HuH-7.5 (cell line): Measurements from ENCODE around the gene ERI3.

Source experiments
- DNase-seq: peaks from one replicate; pipeline ENCODE4 v3.0.0; 2011; ENCODE audit warnings: low spot score

Gene ERI3, protein sequence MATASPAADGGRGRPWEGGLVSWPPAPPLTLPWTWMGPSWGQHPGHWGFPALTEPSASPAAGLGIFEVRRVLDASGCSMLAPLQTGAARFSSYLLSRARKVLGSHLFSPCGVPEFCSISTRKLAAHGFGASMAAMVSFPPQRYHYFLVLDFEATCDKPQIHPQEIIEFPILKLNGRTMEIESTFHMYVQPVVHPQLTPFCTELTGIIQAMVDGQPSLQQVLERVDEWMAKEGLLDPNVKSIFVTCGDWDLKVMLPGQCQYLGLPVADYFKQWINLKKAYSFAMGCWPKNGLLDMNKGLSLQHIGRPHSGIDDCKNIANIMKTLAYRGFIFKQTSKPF

DNA sequence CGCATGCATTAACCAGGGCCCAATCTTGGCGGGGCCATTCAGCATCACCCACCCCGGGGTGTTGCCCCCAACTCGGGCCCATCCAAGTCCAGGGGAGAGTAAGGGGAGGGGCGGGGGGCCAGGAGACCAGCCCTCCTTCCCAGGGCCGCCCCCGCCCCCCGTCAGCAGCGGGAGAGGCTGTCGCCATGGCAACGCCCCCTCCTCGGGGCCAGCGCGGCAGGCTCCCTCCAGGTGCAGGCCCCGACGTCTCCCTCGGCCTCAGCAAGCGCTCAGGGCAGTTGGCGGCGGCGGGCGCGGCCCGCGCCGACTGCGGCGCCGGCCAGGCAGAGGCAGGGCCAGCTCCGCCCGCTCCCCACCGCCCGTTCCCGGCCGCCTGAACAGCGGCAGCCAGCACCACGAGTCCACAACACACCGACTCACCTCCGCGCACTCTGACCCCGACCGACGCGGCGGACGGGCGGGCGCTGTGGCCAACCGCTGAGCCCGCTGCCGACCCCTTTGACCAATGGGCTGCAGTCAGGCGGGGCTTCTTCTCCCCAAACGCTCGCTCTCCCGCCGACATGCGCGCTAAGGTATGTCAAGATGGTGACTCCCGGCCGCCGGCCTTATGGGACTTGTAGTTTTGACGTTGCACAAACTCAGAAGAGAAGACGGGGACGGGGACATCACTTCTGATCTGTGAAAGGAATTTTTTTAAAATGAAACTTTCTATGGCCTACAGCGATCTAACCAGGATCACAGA is at the start of gene ERI3:
ERI3 (minus strand) TSS at position 418 of the 742 bp plus-strand sequence; CDS start at position 187, 231 bp downstream.
- peak; percentile 94 for DNase-seq

DNA sequence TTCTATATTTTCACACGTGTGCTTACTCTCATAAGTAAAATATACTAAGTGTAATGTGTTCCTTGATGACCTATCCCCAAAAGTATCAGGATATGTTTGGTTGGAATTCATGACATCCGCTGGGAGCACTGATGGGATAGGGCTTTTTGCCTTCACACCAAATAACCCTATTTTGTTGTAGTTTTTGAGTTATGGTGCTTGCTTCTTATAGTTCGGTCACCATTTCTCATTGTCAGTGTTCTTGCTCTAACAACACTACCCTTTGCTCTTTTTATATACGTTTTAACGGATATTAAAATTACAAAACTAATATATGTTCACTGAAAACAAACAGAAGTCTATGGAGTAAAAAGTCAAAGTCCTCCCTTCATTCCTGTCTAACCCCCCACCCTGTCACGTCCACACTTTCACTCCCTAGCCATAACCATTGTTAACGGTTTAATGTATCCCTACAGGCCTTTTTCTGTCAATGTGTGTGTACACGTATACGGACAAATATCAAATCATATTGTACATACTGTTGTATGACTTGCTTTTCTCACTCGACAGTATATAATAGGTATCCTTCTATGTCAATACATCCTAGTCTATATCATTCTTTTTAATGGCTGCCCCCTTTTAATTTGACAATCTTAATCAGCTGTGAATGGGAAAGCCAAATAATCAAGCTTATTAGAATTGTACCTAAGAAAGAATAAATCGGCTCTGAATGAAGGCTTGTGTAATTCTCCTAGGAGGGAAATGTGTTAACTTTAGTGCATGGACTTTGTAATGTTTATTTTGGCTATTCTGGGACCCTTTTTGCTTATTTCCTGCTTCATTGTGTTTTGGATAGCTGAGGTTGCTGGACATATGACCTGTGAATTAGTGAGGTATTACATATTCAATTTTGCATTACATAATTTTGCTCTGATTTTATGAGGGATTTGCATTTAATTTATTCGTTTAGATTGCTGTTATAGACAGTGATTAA is 46.5 kb upstream of the ERI3 start:
- DNase-seq = no peak

DNA sequence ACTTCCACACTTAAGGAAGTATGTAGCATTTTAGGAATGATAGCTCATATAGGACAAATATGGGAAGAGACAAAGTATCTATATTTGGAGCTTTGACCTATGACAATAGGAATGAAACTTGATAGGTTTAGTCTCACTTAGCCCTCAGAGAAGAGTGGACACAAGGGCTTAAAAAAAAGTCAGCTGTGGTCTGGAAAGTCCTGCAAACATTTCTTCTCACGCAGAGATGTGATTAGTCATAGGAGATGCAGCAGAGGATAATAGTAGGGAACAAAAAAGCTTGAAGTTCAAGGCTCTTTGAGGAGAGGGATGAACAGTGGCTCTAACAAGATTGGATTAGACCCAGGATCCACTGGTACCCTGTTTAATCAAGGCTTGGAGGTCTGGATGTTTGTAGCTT is 35.2 kb upstream of the ERI3 start:
- DNase-seq = no peak

DNA sequence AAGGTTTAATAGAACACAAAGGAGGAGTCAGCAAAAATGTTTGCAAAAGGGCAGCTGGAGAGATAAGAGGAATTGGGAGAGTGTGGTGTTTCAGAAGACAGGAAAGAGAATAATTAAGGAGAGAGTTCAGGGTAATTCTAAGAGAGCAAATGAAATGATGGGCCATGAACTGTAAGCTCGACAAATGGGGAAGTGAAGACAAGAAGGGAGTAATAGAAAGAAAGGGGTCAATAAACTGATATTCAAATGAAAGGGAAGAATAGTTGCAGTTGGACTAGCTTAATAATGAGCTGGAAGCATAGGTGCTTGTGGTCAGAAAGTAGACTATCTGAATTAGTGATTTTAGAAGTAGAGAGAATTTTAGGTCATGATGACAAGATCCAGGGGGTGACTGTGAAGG is 34.4 kb upstream of the ERI3 start:
- no peak for DNase-seq

DNA sequence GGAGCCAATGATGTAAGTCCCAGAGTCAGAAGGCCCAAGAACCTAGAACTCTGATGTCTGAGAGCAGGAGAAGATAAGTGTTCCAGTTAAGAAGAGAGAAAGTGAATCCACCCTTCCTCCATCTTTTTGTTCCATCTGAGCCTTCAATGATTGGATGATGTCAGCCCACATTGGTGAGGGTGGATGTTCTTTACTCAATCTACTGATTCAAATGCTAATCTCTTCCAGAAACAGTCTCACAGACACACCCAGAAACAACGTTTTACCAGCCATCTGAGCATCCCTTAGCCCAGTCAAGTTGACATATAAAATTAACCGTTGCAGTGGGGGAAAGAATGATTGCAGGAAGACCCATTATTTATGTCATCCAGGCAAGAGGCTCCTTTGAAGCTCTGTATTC is 33.5 kb upstream of the ERI3 start:
- DNase-seq = no peak

DNA sequence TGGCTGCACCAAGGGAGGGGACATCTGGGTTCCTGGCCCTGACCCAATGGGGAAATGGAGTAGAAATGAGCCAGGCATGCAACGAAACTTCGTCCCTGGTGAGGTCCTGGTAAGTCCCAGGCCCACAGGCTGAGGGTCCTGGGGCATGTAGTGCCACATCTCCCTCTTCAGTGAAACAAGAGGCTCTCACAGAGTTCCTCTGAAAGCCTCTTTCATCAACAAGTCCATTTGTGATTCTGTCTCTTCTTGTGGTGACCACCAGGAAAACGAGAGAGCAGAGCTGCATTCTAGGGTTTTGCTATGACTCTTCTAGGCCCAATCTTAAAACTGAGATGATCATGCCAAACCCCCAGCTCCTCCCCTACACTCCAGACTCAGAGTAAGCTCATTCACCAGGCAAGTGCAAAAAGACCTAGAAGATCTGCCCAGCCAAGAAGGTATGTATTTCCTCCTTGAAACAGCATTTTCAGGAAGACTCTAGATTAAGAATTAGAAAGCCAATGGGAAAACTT is 25.7 kb upstream of the ERI3 start:
- no peak for DNase-seq

DNA sequence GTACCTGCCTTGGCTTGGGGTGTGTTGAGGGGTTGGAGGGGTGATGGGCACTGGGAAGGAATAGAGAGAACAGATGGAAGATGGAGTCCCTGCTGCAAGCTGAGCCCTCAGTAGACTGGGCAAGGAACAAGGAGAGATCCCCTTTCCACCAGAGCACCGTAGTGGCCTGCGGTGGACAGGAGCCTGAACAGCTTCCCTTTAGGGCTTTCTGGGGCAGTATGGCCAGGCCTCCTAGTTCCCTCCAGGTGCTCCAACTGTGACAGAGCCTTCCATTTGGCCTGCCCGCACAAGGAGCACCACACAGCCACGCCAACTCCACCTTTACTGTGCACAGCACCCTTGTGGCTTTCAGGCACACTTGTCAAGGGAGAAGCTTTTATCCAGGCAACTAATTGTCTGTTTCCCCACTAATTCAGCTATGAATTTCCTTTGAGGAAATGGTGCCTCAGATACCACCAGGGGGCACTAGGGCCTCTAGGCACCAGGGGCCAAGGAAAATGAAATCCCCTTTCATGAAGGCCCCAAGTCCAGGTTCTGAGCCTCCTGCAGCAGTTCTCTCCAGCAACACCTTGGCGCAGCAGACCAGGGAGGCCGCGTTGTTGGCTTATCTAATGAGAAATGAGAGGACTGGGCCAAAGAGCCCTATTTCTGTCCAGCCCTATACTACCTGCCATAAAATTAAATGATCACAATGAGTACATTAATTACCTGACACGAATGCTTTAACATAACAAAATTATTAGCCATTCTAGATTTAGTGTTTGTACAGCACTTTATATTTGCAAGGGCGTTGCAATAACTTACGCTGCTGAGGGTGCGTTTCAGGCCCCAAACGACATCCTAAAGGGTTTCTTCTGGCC is 23.1 kb upstream of the ERI3 start:
- DNase-seq = peak; percentile 35

DNA sequence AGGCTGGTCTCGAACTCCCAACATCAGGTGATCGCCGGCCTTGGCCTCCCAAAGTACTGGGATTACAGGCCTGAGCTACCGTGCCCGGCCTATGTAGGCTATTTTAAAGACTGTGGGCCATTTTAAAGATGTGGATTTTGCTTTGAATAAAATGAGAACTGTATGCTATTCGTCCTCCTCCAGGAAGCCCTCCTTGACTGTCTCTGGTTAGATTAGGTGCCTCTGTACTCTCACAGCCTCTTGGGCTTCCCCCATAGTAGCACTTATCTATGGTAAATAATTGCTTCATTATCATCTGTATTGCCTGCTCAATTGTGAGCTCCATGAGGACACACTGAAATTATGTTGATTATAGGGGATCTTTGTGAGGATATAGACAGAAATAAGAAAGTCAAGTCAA is 20.5 kb upstream of the ERI3 start:
- no peak for DNase-seq

DNA sequence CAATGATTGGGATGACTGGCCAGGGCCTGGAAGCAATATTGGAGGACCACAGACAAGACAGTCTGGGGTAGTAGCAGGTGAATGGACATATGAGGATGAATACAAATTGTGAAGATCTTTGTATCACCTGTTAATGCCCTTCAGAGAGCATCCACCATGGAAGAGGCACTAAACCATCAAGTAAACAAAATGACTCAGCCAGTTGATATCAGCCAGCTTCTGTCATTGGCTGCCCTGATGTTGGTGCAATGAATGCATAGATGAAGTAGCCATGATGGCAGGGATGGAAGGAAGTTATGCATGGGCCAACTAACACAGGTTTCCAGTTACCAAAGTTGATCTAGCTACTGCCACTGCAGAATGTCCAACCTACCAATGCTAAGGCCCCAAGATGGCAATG is 16.1 kb upstream of the ERI3 start:
- no peak for DNase-seq

DNA sequence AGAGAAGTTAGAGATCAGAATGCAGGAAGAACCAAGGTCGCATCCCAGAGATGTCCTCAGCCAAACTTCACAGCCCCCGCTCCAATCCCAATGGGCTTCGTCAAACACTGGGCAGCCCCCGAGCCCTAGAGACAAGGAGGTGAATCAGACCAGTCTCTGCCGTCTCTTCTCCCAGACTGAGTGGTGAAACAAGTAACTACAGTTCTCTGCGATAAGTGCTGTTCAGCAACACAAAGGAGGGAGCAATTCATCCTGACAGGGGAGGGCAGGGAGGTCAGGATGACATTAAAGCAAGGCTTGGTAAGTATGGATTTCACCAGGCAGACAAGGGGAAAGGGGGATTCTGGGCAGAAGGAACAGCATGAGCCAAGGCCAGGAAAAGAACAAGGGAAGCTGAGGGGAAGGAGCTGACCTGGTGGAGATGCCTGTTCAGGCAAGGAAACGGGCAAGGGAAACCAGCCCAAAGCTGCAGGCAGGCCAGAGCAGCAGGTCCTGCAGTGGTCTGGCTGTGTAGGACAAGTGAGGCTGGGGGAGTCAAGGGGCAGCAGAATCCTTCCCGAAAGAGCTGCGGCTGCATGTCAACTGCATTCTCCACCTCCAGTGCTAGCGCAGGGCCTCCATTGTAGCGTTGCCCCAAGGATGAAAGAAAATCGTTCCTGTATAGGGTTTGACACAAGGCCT is 13.6 kb upstream of the ERI3 start:
- no peak for DNase-seq

DNA sequence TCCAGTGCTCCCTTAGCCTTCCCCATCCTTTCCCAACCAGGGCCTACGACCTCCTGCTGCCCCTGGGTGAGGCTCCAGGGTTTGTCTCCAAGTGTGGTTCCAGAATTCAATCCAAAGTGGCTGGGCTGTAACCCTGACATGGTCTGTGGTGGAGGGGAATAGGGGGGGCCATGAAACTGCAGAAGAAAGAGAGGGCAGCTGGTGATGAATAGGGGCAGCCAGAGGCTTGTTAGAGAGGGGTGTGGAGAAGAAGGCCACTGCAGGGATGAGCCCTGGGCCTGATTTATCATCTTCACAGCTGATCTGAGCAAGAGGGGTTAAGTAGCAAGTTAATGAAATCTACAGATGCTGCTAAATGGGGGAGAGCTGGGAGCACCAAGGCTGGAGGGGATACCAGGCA is 12.9 kb upstream of the ERI3 start:
- no peak for DNase-seq

DNA sequence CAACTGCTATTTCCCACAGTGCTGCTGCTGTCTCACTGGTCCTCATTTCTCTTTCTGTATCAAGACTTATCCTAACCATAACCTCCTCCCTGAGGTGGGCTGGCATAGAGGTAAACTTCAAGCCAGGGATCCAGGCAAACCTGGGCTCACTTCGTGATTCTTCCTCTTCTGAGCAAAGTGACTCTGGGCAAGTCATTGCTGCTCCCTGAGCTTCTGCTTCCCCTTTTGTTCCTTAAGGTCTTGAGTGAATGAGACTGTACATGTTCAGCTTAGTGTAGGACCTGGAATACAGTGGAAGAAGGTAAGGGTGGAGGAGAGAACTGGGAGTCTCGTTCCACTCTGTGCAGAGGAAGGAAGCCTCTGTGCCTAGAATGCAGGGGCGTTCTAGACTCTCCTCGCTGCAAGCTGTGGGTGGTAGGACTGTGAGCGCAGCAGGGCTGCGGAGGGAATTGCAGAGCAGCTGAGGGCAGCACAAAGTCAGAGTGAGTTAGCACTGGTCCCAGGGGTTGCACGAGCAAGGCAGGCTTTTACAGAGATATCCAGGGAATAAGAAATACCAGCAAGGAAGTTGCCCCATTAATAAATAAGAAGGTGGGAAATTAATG is 11.4 kb upstream of the ERI3 start:
- DNase-seq = no peak

DNA sequence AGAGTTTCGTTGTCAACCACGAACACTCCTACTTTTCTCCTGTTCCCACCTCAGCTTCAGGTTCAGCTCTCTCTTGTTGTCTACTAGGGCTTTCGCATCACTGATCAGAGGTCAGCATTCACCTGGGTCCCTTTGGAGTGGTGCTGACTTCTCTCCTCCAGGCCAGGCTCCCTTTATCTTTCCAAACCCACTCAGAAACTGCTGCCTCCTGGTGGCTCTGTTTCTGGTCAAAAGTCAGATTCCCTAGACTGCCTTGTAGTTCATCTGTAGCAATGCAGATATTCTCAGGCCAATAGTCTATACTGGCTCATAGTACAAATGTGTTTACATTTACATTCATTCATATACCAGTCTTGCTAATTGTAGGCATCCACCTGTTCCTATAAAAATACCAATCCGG is 6.4 kb upstream of the ERI3 start:
- peak; percentile 18 for DNase-seq

DNA sequence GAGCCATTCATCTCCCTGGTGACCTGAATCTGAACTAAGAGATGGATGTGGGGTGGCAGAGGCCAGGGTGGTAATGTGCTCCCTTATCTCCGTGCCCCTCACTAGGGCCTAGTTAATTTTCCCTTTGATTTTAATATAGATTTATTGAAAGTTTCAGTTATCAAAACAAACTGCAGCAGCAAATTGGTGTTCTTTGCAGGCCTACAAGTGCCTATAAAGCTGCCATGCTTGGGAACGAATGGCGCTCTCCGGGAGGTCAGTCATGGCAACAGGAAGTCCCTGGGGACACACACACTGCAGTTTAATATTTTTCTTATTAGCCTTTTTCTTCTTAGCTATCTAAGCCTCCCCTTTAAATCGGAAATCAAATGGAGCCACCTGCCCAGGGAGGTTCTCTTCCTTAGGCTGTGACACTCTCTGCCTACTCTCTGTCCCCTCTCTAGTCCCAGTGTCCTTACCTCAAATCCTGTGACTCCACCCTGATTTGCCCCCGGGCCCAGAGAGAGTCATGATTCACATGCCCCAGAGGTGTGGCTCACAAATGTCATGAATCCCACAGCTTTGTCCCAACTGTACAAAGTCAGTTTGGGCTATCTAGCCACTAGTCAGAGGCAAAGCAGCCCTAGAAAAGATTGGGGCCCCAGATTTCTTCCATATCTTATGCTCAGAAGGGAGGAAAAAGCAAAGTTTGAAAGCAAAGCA is 4.3 kb upstream of the ERI3 start:
- no peak for DNase-seq

DNA sequence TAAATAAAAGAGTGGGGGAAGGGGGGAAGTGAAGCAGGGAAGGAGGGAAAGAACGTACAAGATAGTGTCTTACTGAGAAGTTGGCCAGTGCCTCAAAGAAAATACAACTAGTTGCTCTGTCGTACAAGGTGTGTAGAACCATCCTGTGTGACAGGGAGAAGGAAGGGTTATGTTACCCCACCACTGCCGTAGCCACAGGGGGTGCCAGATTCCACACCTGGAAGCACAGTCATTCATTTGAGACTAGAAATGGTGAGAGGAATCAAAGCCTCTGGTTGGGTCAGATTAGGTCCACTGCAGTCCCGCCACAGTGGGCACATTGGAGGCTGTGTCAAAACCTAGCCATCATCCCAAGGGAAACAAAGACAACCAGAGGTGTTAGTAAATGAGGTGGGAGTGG is 2.7 kb upstream of the ERI3 start:
- DNase-seq = no peak

DNA sequence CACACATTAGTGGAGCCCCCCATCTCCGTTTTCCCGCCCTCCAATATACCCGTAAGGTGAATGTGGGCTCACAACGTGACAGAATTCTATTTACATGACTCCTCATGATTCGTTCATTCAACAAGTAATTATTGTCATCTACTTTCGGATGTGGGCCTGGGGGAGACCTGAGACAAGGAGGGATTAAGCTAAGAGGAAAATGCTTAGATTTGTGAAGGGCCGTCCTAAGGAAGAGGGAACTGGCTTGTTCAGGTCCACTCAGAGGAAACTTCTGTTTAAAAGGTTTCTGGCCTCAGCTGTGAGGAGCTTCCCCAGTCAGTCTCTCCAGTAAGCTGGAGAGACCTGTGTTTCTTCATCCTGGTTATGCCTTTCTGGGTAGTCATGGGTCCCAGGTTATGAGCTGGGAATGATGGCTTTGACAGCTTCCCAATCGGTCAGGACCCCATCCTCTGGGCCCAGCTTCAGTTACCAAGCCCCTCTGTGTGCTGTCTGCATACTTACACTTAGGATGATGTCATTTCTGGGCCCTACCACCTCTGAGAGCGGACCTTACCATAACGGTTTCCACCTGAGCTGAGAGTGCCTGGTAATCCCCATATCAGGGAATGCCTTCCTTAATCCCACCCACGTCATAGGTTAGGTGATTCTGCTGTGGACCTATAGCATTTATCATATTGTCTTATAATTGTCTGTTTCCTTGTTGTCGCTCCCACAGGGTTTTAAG is 687 bp upstream of the ERI3 start:
- DNase-seq = no peak

DNA sequence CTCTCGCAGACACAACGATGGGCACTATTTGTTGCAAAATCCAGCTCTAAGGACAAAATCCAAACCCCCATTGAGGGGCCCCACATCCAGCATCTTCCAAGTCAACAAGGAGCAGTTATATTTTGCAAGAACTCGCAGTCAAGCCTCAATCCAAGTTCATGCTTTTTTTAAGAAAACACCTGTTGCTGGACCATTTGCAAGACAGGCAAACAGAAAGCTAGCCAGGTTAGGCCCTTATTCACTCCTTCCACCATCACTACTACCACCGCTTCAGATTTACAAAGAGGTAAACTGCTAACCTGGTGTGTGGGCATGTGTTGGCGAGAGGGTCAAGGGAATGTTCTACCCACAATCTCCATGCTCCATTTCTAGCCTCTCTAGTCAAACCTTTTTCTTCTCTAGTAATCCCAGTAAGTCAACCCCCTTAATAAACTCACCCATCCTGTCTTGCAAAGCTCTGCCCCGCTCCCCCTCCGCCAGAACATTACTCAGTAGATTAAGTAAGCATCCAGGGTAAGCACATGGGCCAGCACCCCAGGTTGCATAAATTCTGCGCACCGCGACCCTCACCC is 703 bp downstream of the ERI3 start:
- peak; percentile 15 for DNase-seq

DNA sequence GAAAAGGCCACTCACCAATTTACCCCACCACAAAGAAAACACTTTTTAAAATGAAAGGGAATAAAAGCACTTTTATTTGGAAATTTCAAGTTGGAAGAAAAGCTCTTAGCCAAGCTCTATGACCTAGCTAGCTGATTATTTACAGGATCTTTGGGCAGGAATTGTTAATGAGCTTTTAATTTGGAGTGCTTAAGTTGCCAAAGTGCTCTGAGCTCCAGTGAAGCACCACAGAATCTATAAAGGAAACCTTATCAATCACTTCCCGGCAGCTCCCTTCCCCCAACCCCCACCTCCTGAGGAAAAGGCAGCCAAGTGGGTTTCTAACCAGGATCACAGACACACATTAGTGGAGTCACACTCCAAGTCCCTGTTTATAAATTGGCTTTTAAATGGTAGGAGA is 1.5 kb downstream of the ERI3 start:
- DNase-seq = no peak

DNA sequence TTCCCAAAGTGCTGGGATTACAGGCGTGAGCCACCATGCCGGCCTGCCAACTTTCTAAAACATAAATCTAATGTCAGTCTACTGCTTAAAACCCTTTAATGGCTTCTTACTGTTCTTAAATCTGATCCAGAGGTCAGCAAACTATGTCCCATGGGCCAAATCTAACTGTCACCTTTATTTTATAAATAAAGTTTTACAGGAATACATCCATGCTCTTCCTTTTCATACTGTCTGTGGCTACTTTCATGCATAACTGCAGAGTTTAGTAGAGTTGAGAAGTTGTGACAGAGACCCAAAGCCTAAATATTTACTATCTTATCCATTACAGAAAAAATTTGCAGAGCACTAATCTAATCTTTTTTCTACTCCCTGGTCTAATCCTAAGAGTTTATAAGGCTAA is 3.8 kb downstream of the ERI3 start:
- DNase-seq = no peak
